Sigmoid colon (tissue), 4 donors: ENCODE results near the gene CHD9NB.
"Not testable (repeated sequence)": the region's sequence is repeated elsewhere in the genome, so short reads cannot be mapped to it uniquely, and the experiment has no call there.

Source experiments
- CTCF ChIP-seq, 4 experiments: fragments of 450-650 bp in 3 of 4; fragments of 200-600 bp in 1 of 4; IDR thresholded peaks; one replicate each; pipeline ENCODE4 v1.5.1; 2016 to 2019; ENCODE audit warnings: antibody characterized with exemption in 4 of 4, mild to moderate bottlenecking in 3 of 4, moderate library complexity in 2 of 4
- EP300 ChIP-seq, 4 donors: sonication (generic); formaldehyde crosslinking; IDR thresholded peaks; one replicate each; pipeline ENCODE4 v1.6.1; 2017; ENCODE audit warnings: antibody characterized with exemption in 4 of 4
- POLR2A ChIP-seq, 2 donors: fragments of 450-650 bp; IDR thresholded peaks; one replicate each; pipeline ENCODE4 v1.6.1; 2016; ENCODE audit warnings: antibody characterized with exemption in 2 of 2, mild to moderate bottlenecking in 2 of 2, moderate library complexity in 2 of 2
- POLR2AphosphoS5 ChIP-seq, 4 donors: sonication (generic); formaldehyde crosslinking; IDR thresholded peaks; one replicate each; pipeline ENCODE4 v1.6.1; 2017; ENCODE audit warnings: antibody characterized with exemption in 4 of 4

GRCh38 chr16:53074296-53074695, 21.6 kb upstream of the CHD9NB start:
- TF ChIP-seq CTCF, POLR2A, POLR2AphosphoS5, EP300 (IDR thresholded peaks at IDR 0.05): not testable (repeated sequence)
